HG02870 (cell line): ENCODE data around the gene ZNF653.

Experiments
- ATAC-seq: cut with Tn5 transposase; IDR thresholded peaks from one replicate; pipeline ENCODE4 v1.9.1; 2021; ENCODE audit warnings: mild to moderate bottlenecking, moderate library complexity; ENCODE audit not compliant: unreplicated experiment

ZNF653 gene

GRCh38 chr19:11528551-11529341, 23.1 kb upstream of the ZNF653 start, which contains the start of gene ECSIT:
ECSIT (minus strand) TSS chr19:11529134; CDS start chr19:11519170, 9,964 bp downstream.
- peak; percentile 96 for ATAC-seq

- ATAC-seq: no peak
Observed at GRCh38 chr19:11519138-11519537, 13.5 kb upstream of the ZNF653 start.

DNA sequence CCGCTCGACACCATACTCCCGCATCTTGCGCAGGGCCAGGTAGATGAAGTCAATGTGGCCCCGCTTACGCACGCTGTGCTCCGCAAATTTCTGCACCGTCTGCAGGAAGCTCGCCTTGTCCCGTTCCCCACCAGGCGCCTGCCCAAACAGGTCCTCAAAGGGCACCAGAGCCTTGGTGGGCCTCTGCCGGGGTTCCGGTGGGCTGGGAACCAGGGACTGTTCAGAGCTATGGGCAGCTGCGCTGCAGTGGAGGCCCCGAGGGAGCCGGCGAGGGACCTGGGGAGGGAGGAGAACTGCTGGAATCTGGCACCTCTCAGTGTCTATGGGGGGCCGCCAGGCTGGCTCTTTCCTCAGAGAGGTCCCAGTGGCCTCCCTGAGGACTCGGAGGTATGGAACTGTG, 8.3 kb upstream of the ZNF653 start:
- ATAC-seq: no peak

- no peak for ATAC-seq
Observed at GRCh38 chr19:11510444-11510843, 4.8 kb upstream of the ZNF653 start.

- no peak for ATAC-seq
Observed at GRCh38 chr19:11507370-11508078, 1.9 kb upstream of the ZNF653 start.

DNA sequence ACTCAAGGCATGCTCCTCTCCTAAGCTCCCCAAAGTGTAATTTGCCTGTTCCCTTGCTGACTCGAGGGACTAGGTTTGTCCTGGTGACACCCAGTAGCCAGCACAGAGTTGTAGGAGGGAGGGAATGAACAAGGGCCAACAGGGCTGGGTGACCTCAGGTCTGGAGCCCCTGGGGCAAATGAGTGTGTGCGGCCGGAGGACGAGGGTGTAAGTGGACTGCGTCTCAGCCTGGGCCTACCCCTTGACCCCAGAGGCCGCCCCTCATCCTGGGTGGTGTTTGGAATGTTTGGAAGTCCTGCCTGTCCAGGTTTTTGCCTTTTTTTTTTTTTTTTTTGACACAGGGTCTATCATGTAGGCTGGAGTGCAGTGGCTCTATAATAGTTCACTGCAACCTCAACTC, 1.3 kb upstream of the ZNF653 start:
- no peak for ATAC-seq

- ATAC-seq: peak; percentile 28
Observed at GRCh38 chr19:11506101-11506555, 489 bp upstream of the ZNF653 start.

GRCh38 chr19:11505032-11505503, 571 bp downstream of the ZNF653 start:
- peak; percentile 84 for ATAC-seq

DNA sequence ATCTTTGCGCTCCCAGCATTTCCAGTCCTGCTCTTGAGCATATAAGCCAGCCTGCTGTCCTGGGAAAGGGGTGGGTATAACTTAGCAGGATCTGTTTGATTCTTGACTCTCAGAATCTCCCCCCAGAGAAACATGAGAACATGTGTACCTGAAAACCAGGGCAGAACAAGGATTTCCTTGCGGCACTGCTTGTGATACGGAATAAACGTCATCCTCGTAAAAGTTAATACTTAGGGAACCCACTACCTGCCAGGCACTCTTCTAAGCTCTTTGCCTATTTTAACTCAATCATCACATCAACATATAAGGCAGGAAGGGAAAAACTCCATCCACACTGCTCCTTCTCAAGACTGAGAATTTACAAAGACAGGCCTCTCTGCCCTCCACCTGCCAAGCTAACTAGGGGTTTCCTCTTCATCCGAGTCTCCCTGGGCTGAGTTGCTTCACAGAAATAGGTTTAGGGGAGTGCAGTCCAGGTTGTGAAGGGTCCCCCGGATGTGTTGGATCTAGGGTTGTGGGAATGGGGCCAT, 1.1 kb downstream of the ZNF653 start:
- no peak for ATAC-seq

DNA sequence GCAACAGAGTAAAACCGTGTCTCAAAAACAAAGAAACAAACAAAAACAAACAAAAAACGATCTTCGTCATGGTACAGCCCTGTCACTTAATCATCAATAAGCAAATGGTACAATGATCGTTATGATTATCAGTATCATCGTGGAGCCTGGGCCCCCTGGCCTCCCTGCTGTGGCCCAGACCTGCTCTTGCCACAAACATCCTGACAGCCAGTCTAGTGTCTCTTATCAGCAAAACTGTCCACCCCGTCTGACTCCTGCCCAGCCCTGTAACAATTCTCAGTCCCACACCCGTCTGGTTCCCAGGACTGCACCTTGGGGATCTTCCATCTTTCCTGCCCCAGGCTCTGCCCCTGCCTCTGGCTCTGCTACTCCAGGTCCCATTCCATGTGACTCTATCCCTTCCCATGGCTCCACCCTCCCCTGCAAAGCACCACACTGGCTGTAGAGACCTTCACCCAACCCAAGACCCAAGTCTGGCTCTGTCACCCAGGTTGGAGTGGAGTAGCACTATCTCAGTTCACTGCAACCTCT, 5.7 kb downstream of the ZNF653 start:
- no peak for ATAC-seq

DNA sequence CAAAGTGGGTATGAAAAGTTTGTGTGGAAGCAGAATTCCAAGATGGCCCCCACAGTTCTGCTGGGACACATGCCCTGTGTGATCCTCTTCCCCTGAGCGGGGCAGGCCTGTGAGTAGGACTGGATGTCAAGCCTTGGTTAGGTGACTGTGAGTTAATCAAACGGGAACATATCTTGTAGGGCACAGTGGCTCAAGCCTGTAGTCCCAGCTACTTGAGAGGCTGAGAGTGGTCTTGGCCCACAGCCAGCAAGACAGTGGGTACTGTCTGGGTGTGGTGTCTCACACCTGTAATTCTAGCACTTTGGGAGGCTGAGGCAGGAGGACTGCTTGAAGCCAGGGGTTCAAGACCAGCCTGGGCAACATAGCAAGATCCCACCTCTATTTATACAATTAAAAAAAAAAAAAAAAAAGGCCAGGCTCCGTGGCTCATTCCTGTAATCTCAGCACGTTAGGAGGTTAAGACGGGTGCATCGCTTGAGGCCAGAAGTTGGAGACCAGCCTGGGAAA, 6.4 kb downstream of the ZNF653 start:
- no peak for ATAC-seq

- ATAC-seq: no peak
Observed at GRCh38 chr19:11496391-11497163, 9.1 kb downstream of the ZNF653 start.

- ATAC-seq: no peak
Observed at GRCh38 chr19:11495885-11496284, 9.8 kb downstream of the ZNF653 start.

DNA sequence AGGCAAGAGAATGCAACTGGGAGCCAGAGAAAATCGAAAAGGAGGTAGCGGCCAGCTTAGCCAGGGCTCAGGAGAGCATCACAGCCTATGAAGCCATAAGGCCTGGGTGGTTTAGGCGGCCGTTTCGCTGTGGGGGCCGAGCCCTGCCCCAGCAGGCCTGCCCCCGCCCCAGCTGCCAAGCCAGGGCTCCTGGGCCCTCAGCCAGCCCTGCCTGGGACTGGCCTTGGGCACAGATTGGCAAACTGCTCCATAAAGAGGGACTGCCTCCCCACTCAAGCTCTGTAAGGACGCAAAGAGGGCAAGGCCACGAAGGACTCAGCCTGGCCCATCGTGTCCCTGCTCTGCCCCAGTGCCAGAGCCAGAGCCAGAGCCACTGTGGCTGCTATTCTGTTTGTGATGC, 10.2 kb downstream of the ZNF653 start:
- no peak for ATAC-seq

- no peak for ATAC-seq
Observed at GRCh38 chr19:11494634-11495285, 10.9 kb downstream of the ZNF653 start.

DNA sequence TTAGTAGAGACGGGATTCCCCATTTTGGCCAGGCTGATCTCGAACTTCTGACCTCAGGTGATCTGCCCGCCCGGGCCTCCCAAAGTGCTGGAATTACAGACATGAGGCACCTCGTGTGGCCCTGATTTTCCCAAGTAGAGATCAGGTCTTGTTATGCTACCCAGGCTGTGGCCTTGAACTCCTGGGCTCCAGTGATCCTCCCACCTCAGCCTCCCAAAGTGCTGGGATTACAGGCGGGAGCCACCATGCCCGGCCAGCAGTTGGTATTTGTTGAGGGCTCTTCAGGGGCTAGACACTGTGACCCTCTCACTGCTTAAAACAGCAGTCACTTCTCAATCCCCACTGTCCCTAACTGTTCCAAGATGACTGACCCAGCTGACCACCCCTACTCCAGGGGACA, 16.3 kb downstream of the ZNF653 start:
- no peak for ATAC-seq

DNA sequence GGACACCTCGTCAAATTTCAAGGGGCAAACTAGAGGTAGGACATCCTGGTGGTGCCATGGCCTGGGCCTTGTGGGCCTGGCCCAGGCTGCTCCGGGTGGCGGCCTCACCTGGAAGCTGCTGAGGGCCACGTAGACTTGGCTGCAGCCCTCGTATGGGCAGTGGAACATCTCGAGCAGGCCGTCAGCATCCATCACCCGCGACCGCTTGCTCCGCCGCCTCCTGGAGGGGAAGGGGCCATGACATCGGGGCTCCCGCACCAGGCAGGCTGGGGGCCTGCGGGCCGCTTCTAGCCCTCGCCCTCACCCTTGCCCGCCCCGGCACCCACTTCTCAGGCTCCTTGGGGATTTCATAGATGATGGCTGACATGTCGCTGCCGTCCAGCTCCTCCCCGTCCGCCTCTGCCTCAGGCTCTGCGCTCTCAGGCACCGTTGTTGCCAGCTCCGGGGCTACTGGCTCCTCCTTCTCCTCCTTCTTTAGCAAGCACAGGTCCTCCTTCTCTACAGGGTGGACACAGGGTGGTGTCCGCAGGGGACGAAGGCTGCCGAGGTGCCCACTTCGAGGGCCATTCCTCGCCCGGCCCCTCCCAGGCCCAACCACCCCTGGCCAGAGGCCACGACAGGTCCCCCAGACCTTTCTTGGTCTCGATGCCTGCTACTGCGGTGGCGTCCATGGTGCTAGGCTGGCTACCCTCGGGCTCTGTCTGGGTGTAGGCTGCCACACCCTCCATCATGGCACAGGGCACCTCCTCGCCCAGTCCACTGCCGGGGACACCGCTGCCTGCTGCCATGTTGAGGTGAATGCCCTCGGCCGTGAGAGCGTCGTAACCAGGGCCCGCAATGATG, 18.8 kb downstream of the ZNF653 start:
- ATAC-seq: no peak

DNA sequence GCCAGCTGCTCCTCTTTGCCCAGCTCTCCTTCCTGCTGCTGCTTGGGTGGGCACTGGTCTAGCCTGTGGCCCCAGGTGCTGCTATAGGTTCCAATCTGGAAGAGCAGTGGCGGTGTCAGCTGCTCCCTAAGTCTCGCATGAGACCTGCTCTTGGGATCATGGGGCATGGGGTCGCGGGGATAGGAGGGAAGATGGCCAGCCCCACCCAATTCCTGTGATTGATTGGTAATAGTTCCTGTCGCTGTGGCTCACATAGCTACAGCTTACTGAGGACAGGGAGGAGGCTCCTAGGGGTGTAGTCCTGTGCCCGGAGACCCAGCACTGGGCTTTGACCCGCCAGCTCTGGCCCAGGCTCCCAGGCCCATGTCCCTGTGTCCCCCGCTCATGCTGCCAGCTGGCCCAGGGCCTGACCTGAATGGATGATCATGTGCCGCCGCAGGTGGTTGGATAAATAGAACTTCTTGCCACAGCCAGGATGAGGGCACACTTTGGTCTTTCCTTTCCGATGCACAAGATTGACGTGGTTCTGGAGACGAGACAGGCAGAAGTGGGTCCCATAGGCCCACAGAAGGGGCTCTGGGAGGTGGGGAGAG, 20.3 kb downstream of the ZNF653 start:
- ATAC-seq: no peak
